Measurements from ENCODE around the gene SLC25A19. TPM values are rescaled to one million over a fixed set of nuclear protein-coding genes. Genes with fewer than 3 reads are reported as not detected.

Gene SLC25A19
- total and polyA plus RNA-seq, 10 of the 15 experiments (the other 5 are each of a cell fraction or from before 2014, with no cell fraction given), result 32.9 to 91.6 (median 53.7) TPM

- TSS peak; percentile 31 for BruUV-seq (replicated peaks)
- CTCF ChIA-PET, result interaction anchor here (0.8 to 1.3 kb wide), 3 partner anchors 14 to 238 kb away, joined by 3 to 5 read pairs (median 3); no protein-coding TSS in a partner anchor
- Histone ChIP-seq H2AFZ (ENCODE audit: control insufficient read depth, low read depth, low read length) (no peak overlapping the region), H3K36me3 (ENCODE audit: control insufficient read depth in 2 of 2, insufficient read depth in 2 of 2, low read length in 1 of 2) (peaks cover 39 to 40% of the 10 kb centered on the region in 2 experiments), H3K27ac (ENCODE audit: control insufficient read depth, insufficient read depth) (no peak overlapping the region), H3K4me3 (no peak overlapping the region), H3K4me2 (ENCODE audit: control insufficient read depth, insufficient read depth) (no peak overlapping the region), H3K4me1 (ENCODE audit: control insufficient read depth, insufficient read depth, low read length) (no peaks in the 10 kb centered on the region), H3K9ac (ENCODE audit: control insufficient read depth, insufficient read depth, low read length) (no peak overlapping the region), H3K27me3 (replicated peaks in 1 of 2; ENCODE audit: control insufficient read depth in 2 of 2, insufficient read depth in 2 of 2, low read length in 1 of 2) (no peaks in the 10 kb centered on the region), H4K20me1 (ENCODE audit: control insufficient read depth, insufficient read depth) (no peaks in the 10 kb centered on the region), H3K79me2 (ENCODE audit: control insufficient read depth, insufficient read depth, low read length) (no peaks in the 10 kb centered on the region), H3K9me3 (replicated peaks; ENCODE audit: control insufficient read depth, insufficient read depth, low read length) (no peaks in the 10 kb centered on the region)
- intact Hi-C loops (cut with micrococcal nuclease; ENCODE audit: unreplicated experiment) (no loop called here), in situ Hi-C loops (cut with MboI) (no loop called here)
- FAIRE-seq (no peak), DNase-seq (ENCODE audit: low read depth, low spot score) (no peak), ATAC-seq (no peak)
- 48% methylated on average over 2 of the region's 2 CpGs for WGBS (ENCODE audit: insufficient coverage, insufficient replicate concordance, low lambda C conversion rate, missing lambda C conversion rate)
- TF ChIP-seq, protein P1, sequence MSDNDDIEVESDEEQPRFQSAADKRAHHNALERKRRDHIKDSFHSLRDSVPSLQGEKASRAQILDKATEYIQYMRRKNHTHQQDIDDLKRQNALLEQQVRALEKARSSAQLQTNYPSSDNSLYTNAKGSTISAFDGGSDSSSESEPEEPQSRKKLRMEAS (IDR thresholded peaks at IDR 0.05; ENCODE audit: low read depth, low read length), result no peak
- no peak for TF ChIP-seq TARDBP (IDR thresholded peaks at IDR 0.05; ENCODE audit: borderline replicate concordance)
- TF ChIP-seq, protein P2, sequence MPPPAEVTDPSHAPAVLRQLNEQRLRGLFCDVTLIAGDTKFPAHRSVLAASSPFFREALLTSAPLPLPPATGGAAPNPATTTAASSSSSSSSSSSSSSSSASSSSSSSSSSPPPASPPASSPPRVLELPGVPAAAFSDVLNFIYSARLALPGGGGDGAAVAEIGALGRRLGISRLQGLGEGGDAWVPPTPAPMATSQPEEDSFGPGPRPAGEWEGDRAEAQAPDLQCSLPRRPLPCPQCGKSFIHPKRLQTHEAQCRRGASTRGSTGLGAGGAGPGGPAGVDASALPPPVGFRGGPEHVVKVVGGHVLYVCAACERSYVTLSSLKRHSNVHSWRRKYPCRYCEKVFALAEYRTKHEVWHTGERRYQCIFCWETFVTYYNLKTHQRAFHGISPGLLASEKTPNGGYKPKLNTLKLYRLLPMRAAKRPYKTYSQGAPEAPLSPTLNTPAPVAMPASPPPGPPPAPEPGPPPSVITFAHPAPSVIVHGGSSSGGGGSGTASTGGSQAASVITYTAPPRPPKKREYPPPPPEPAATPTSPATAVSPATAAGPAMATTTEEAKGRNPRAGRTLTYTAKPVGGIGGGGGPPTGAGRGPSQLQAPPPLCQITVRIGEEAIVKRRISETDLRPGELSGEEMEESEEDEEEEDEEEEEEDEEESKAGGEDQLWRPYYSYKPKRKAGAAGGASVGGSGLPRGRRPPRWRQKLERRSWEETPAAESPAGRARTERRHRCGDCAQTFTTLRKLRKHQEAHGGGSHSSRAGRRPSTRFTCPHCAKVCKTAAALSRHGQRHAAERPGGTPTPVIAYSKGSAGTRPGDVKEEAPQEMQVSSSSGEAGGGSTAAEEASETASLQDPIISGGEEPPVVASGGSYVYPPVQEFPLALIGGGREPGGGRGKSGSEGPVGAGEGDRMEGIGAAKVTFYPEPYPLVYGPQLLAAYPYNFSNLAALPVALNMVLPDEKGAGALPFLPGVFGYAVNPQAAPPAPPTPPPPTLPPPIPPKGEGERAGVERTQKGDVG (CRISPR knock-in tag; IDR thresholded peaks at IDR 0.05), result no peak
- TF ChIP-seq MYC (IDR thresholded peaks at IDR 0.05; ENCODE audit: insufficient read depth, insufficient read length, insufficient replicate concordance, low read length, severe bottlenecking), result no peak
- TF ChIP-seq MEF2B (IDR thresholded peaks at IDR 0.05; ENCODE audit: partially characterized antibody, poor library complexity, severe bottlenecking), result no peak
- TF ChIP-seq CHD1 (IDR thresholded peaks at IDR 0.05; ENCODE audit: low read depth, low read length), result no peak
- no peak for TF ChIP-seq SPI1 (IDR thresholded peaks at IDR 0.05; ENCODE audit: borderline replicate concordance, insufficient read depth, low read depth, low read length)
- no peak for TF ChIP-seq SIN3A (IDR thresholded peaks at IDR 0.05; ENCODE audit: low read depth, low read length)
- no peak for TF ChIP-seq HDAC6 (IDR thresholded peaks at IDR 0.05; ENCODE audit: unreplicated experiment)
- TF ChIP-seq WRNIP1 (IDR thresholded peaks at IDR 0.05; ENCODE audit: borderline replicate concordance, low read depth, low read length), result no peak
- POLR2A ChIA-PET, result interaction anchor here (1.0 to 1.4 kb wide), 2 partner anchors 15 to 33 kb away, joined by 3 to 5 read pairs; partner anchors contain the start of genes GGA3 and MRPS7
- RAD21 ChIA-PET (ENCODE audit: unreplicated experiment), result interaction anchor here (0.5 kb wide), 1 partner anchor 56 kb away, joined by 3 read pairs; no protein-coding TSS in a partner anchor
- SMC1A ChIA-PET (ENCODE audit: uncharacterized antibody, unreplicated experiment), result no interaction called here
These were observed 60.9 kb downstream of the SLC25A19 start for GRCh38 chr17:75228305-75228704.

Measured in GM12878 (cell line).